Measurements from ENCODE around the gene RCVRN.

The RCVRN gene

GRCh38 chr17:9905078-9905415, at the start of gene RCVRN:
TSS of gene RCVRN (minus strand) at chr17:9905271. CDS start at chr17:9905180, 91 bp downstream.
- Histone ChIP-seq H3K9me2 (replicated peaks; ENCODE audit: insufficient read depth, low read length) (no peaks in the 10 kb centered on the region), H3K79me2 (ENCODE audit: insufficient read depth, low read length) (no peaks in the 10 kb centered on the region), H3K4me2 (ENCODE audit: low read depth, low read length, poor library complexity, severe bottlenecking) (no peak within 1 kb of the TSS), H4K20me1 (ENCODE audit: low read depth, low read length) (no peaks in the 10 kb centered on the region), H2AFZ (ENCODE audit: low read depth, low read length, severe bottlenecking) (no peak within 1 kb of the TSS), H3K9me3 (ENCODE audit: insufficient read depth, low read length) (no peaks in the 10 kb centered on the region), H3F3A (ENCODE audit: insufficient read depth) (no peaks in the 10 kb centered on the region), H3K9ac (ENCODE audit: low read length) (no peak within 1 kb of the TSS), H3K27ac (ENCODE audit: low read depth, low read length) (no peak within 1 kb of the TSS), H3K27me3 (ENCODE audit: low read length) (no peaks in the 10 kb centered on the region), H3K36me3 (ENCODE audit: low read length) (no peaks in the 10 kb centered on the region), H3K4me3 (ENCODE audit: insufficient read depth, low read length, poor library complexity, severe bottlenecking) (no peak within 1 kb of the TSS)
- TF ChIP-seq CTCF (IDR thresholded peaks at IDR 0.05; ENCODE audit: insufficient read depth, low read length, poor library complexity, severe bottlenecking), result no peak
- no peak for TF ChIP-seq EZH2phosphoT487 (conservative IDR thresholded peaks at IDR 0.05; ENCODE audit: low read length)

- no peaks in the 10 kb centered on the region for H3F3A ChIP-seq (ENCODE audit: insufficient read depth)
- H3K4me3 ChIP-seq (ENCODE audit: insufficient read depth, low read length, poor library complexity, severe bottlenecking), result no peak overlapping the region
- H3K79me2 ChIP-seq (ENCODE audit: insufficient read depth, low read length), result no peaks in the 10 kb centered on the region
- no peak overlapping the region for H3K9ac ChIP-seq (ENCODE audit: low read length)
- no peak overlapping the region for H3K4me2 ChIP-seq (ENCODE audit: low read depth, low read length, poor library complexity, severe bottlenecking)
- H3K9me2 ChIP-seq (replicated peaks; ENCODE audit: insufficient read depth, low read length), result no peaks in the 10 kb centered on the region
- H3K27me3 ChIP-seq (ENCODE audit: low read length), result no peaks in the 10 kb centered on the region
- H3K9me3 ChIP-seq (ENCODE audit: insufficient read depth, low read length), result no peaks in the 10 kb centered on the region
- H2AFZ ChIP-seq (ENCODE audit: low read depth, low read length, severe bottlenecking), result no peak overlapping the region
- TF ChIP-seq CTCF (IDR thresholded peaks at IDR 0.05; ENCODE audit: insufficient read depth, low read length, poor library complexity, severe bottlenecking), result no peak
- no peak for TF ChIP-seq EZH2phosphoT487 (conservative IDR thresholded peaks at IDR 0.05; ENCODE audit: low read length)
- H3K27ac ChIP-seq (ENCODE audit: low read depth, low read length), result no peak overlapping the region
- H4K20me1 ChIP-seq (ENCODE audit: low read depth, low read length), result no peaks in the 10 kb centered on the region
- no peaks in the 10 kb centered on the region for H3K36me3 ChIP-seq (ENCODE audit: low read length)
These were observed 48.4 kb upstream of the RCVRN start for GRCh38 chr17:9953492-9953891.

GRCh38 chr17:9951803-9952202, 46.7 kb upstream of the RCVRN start:
- no peaks in the 10 kb centered on the region for H4K20me1 ChIP-seq (ENCODE audit: low read depth, low read length)
- H3K9ac ChIP-seq (ENCODE audit: low read length), result no peak overlapping the region
- no peaks in the 10 kb centered on the region for H3K9me3 ChIP-seq (ENCODE audit: insufficient read depth, low read length)
- H3K9me2 ChIP-seq (replicated peaks; ENCODE audit: insufficient read depth, low read length), result no peaks in the 10 kb centered on the region
- no peaks in the 10 kb centered on the region for H3F3A ChIP-seq (ENCODE audit: insufficient read depth)
- H3K27me3 ChIP-seq (ENCODE audit: low read length), result no peaks in the 10 kb centered on the region
- no peaks in the 10 kb centered on the region for H3K79me2 ChIP-seq (ENCODE audit: insufficient read depth, low read length)
- no peaks in the 10 kb centered on the region for H3K36me3 ChIP-seq (ENCODE audit: low read length)
- TF ChIP-seq CTCF (IDR thresholded peaks at IDR 0.05; ENCODE audit: insufficient read depth, low read length, poor library complexity, severe bottlenecking) (no peak), EZH2phosphoT487 (conservative IDR thresholded peaks at IDR 0.05; ENCODE audit: low read length) (no peak)
- no peak overlapping the region for H3K4me2 ChIP-seq (ENCODE audit: low read depth, low read length, poor library complexity, severe bottlenecking)
- H3K4me3 ChIP-seq (ENCODE audit: insufficient read depth, low read length, poor library complexity, severe bottlenecking), result no peak overlapping the region
- no peak overlapping the region for H3K27ac ChIP-seq (ENCODE audit: low read depth, low read length)
- H2AFZ ChIP-seq (ENCODE audit: low read depth, low read length, severe bottlenecking), result no peak overlapping the region

- Histone ChIP-seq H3K27ac (ENCODE audit: low read depth, low read length) (no peak overlapping the region), H3K4me2 (ENCODE audit: low read depth, low read length, poor library complexity, severe bottlenecking) (no peak overlapping the region), H3K27me3 (ENCODE audit: low read length) (no peaks in the 10 kb centered on the region), H3K79me2 (ENCODE audit: insufficient read depth, low read length) (no peaks in the 10 kb centered on the region), H2AFZ (ENCODE audit: low read depth, low read length, severe bottlenecking) (no peak overlapping the region), H3F3A (ENCODE audit: insufficient read depth) (no peaks in the 10 kb centered on the region), H3K9ac (ENCODE audit: low read length) (no peak overlapping the region), H3K4me3 (ENCODE audit: insufficient read depth, low read length, poor library complexity, severe bottlenecking) (no peak overlapping the region), H3K36me3 (ENCODE audit: low read length) (no peaks in the 10 kb centered on the region), H4K20me1 (ENCODE audit: low read depth, low read length) (no peaks in the 10 kb centered on the region), H3K9me3 (ENCODE audit: insufficient read depth, low read length) (no peaks in the 10 kb centered on the region), H3K9me2 (replicated peaks; ENCODE audit: insufficient read depth, low read length) (no peaks in the 10 kb centered on the region)
- TF ChIP-seq EZH2phosphoT487 (conservative IDR thresholded peaks at IDR 0.05; ENCODE audit: low read length) (no peak), CTCF (IDR thresholded peaks at IDR 0.05; ENCODE audit: insufficient read depth, low read length, poor library complexity, severe bottlenecking) (no peak)
These were observed 43.9 kb upstream of the RCVRN start for GRCh38 chr17:9948928-9949327.
